ENCODE results near the gene RGL3.

RGL3 gene

GRCh38 chr19:11365557-11366117 is 53.5 kb downstream of the RGL3 start:
- no peak overlapping the region for H3K4me3 ChIP-seq (replicated peaks; ENCODE audit: low read depth, low read length)
- no peak for TF ChIP-seq CTCF (IDR thresholded peaks at IDR 0.05; ENCODE audit: low read depth, low read length, missing control alignments)
- DNase-seq (ENCODE audit: extremely low read depth, low read depth), result no peak

GRCh38 chr19:11364935-11365334 is 54.2 kb downstream of the RGL3 start:
- DNase-seq (ENCODE audit: extremely low read depth, low read depth), result no peak
- no peak overlapping the region for H3K4me3 ChIP-seq (replicated peaks; ENCODE audit: low read depth, low read length)
- no peak for TF ChIP-seq CTCF (IDR thresholded peaks at IDR 0.05; ENCODE audit: low read depth, low read length, missing control alignments)

GRCh38 chr19:11364296-11364904 is 54.7 kb downstream of the RGL3 start:
- DNase-seq (ENCODE audit: extremely low read depth, low read depth), result no peak
- TF ChIP-seq CTCF (IDR thresholded peaks at IDR 0.05; ENCODE audit: low read depth, low read length, missing control alignments), result no peak
- no peak overlapping the region for H3K4me3 ChIP-seq (replicated peaks; ENCODE audit: low read depth, low read length)

GRCh38 chr19:11363881-11364280 is 55.2 kb downstream of the RGL3 start:
- TF ChIP-seq CTCF (IDR thresholded peaks at IDR 0.05; ENCODE audit: low read depth, low read length, missing control alignments), result no peak
- H3K4me3 ChIP-seq (replicated peaks; ENCODE audit: low read depth, low read length), result no peak overlapping the region
- no peak for DNase-seq (ENCODE audit: extremely low read depth, low read depth)

DNA sequence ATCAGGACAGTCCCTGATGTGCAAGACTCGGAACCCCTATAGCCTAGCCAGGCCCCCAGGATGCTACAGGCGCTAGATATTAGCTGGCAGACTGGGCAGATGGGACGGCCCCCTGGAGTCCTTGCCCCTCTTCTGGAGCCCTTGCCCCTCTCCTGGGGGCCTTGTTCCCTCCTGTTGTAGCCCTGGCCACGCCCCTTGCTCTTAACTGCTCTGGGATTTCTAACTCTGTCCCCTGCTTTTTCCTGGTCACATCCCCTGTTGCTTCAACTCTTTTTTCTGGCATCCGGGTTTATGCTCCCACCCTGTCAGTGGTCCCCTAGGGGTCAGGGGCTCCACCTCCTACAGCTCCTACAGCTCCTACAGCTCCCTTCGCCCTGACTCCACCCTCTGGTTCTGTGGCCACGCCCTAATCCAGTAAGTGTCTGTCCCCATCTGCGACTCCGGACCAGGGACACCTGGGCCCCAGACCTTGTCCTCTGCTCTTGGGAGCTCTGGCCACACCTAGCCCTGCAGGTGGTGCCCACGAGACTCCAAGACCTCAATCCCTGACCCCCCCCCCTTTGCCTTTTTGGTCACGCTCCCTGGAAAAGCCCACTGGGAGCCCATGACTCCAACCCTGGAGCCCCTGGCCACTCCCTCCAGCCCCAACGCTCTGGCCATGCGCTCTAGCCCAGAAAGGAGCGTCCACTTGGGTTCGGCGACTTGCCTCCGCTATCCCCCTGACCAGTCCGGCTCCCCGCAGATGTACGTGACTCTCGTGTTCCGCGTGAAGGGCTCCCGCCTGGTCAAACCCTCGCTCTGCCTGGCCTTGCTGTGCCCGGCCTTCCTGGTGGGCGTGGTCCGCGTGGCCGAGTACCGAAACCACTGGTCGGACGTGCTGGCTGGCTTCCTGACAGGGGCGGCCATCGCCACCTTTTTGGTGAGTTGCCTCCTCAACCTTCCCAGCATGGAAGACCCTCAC is 57.1 kb downstream of the RGL3 start:
- no peak for DNase-seq (ENCODE audit: extremely low read depth, low read depth)
- H3K4me3 ChIP-seq (replicated peaks; ENCODE audit: low read depth, low read length), result no peak overlapping the region
- TF ChIP-seq CTCF (IDR thresholded peaks at IDR 0.05; ENCODE audit: low read depth, low read length, missing control alignments), result no peak

- TF ChIP-seq CTCF (IDR thresholded peaks at IDR 0.05; ENCODE audit: low read depth, low read length, missing control alignments), result no peak
- no peak overlapping the region for H3K4me3 ChIP-seq (replicated peaks; ENCODE audit: low read depth, low read length)
- no peak for DNase-seq (ENCODE audit: extremely low read depth, low read depth)
These were observed 57.9 kb downstream of the RGL3 start for GRCh38 chr19:11361037-11361770.

Data from HFF-Myc (cell line).